HG03280 (cell line): Measurements from ENCODE around the gene ZNF619.
A peak's percentile ranks its signal among the peaks of the same experiment; 100 is the strongest.

Experiments used
- ATAC-seq: cut with Tn5 transposase; IDR thresholded peaks from one replicate; pipeline ENCODE4 v1.9.1; 2021; ENCODE audit warnings: mild to moderate bottlenecking, moderate library complexity; ENCODE audit not compliant: unreplicated experiment

Gene ZNF619

DNA sequence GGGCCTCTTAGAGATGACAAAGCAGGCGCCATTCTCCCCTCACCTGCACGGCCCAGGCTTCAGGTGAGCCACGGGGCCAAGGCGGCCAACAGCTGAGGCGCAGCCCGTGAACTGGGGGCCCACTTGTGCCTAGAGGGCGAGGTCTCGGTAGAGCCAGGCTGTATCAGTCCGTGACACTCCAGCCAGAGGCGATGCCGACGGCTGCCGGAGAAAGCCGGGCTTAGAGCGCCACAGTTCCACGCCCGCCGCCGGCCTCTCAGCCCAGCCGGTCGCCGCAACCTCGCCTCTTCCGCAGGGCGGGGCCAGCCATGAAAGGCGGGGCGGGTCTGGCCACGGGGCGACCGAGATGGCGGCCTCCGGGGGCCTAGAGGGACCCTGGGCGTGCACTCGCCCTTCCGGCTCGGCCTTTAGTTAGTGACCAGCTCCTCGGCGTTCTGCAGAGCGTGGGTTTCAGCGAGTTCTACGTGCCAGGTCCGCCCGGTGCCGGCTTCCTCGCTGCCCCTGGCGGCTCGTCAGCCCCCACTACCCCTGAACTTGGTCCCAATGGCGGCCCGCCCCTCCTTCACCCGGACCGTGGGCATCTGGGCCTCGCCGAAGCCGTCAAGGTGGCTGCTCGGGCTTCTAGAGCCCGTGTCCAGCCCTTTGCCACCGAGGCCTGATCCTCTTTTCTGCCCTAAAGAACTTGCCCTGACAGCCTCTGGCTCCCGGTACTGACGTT is 47.8 kb downstream of the ZNF619 start, which contains the start of gene ZNF621:
Gene ZNF621 (plus strand): TSS at position 393 of the 718 bp plus-strand sequence. CDS start 881 bp downstream, outside the sequence.
- ATAC-seq, result peak; percentile 99

DNA sequence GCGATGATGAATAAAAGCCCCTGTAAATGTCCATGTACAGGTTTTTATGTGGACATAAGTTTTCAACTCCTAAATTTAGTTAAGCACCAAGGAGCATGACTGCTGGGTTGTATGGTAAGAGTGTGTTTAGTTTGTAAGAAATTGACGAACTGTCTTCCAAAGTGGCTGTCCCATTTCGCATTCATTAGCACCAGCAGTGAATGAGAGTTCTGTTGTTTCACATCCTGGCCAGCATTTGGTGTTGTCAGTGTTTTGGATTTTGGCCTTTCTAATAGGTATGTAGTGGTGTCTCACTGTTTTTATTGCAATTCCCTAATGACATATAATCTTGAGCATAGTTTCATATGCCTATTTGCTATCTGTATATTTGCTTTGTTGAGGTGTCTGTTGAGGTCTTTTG is 51.5 kb downstream of the ZNF619 start:
- no peak for ATAC-seq

DNA sequence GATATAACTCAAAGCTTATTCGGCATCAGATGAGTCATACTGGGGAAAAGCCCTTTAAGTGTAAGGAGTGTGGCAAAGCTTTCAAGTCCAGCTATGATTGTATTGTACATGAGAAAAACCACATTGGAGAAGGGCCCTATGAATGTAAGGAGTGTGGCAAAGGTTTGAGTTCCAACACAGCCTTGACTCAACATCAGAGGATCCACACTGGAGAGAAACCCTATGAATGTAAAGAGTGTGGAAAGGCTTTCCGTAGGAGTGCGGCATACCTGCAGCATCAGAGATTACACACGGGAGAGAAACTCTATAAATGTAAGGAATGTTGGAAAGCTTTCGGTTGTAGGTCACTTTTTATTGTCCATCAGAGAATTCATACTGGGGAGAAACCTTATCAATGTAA is 55.3 kb downstream of the ZNF619 start:
- no peak for ATAC-seq

DNA sequence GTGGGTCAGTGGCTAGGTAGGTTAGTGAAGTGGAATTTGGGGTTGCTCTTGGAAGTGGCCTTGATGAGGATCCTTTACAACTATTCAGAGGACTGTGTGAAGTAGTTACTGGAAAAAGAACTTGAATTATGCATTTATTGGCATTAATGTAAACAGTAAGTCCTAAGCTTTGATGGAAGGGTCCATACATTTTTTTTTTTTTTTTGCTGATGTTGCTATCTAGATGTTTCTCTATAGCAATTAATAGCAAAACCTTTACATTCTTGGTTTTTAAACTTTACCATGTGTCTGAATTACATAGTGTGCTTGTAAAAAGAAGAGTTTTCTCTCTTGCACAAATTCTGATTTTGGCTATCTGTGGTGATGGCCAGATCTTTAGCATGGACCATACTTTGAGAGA is 57.4 kb downstream of the ZNF619 start:
- no peak for ATAC-seq
